HPDE6-E6E7 (cell line): ENCODE measurements around the gene GALM.
"Not testable (repeated sequence)": the region's sequence is repeated elsewhere in the genome, so short reads cannot be mapped to it uniquely, and the experiment has no call there.

ENCODE experiments used
- DNase-seq: peaks from one replicate; pipeline ENCODE4 v3.0.0; 2011; ENCODE audit warnings: missing footprints; ENCODE audit errors: extremely low spot score

The GALM gene

GRCh38 chr2:38680868-38681267 is 15.0 kb downstream of the GALM start:
- not testable (repeated sequence) for DNase-seq

DNA sequence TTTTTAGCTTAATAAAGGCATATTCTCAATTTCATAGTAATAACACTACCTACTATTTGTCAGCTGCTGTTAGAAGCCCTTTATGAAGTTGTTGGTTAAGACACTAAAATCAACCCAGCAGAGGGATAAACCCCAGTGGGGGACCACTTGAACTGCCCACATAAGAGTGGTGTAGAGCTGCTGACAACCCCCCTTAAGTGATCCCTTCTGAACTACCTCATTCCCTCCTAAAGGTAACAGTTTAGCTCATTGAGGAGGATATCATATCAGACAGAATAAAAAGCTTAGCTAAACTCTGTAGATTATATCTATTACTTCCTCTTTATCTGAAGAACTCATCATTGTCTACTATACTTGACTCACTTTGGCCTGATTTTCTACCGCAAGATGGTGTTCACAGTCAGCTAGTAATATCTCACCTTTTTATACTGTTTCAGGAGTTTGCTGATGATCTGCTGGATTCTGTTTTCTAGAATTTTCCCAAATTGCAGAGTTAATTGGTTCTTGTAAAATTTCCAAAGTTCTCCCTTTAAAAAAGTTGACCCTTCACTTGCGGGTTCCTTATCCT is 16.2 kb downstream of the GALM start:
- no peak for DNase-seq

DNA sequence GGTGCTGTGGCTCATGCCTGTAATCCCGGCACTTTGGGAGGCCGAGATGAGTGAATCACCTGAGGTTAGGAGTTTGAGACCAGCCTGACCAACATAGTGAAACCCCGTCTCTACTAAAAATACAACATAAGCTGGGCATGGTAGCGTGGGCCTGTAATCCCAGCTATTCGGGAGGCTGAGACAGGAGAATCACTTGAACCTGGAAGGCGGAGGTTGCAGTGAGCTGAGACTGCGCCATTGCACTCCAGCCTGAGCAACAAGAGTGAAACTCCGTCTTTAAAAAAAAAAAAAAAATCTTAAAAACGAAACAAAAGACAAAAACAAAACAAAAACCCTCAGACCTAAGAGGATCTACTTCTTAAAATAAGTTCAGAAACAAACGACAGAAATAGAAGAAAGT is 16.7 kb downstream of the GALM start:
- DNase-seq, result not testable (repeated sequence)

DNA sequence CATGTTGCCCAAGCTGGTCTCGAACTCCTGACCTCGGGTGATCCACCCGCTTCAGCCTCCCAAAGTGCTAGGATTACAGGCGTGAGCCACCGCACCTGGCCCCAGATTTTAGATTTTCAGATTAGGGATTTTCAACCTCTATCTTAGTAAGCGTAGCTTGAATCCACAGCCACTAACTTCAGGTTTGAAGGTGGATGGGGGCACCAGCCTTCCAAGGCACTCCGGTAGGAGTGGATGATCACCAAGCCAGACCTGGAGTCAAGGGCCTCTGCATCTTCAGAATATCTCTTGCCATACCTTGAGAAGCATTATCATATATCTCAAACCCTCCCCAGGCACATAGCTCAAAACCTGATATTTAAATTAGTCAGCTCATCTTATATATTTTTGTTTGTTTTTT is 17.9 kb downstream of the GALM start:
- no peak for DNase-seq

DNA sequence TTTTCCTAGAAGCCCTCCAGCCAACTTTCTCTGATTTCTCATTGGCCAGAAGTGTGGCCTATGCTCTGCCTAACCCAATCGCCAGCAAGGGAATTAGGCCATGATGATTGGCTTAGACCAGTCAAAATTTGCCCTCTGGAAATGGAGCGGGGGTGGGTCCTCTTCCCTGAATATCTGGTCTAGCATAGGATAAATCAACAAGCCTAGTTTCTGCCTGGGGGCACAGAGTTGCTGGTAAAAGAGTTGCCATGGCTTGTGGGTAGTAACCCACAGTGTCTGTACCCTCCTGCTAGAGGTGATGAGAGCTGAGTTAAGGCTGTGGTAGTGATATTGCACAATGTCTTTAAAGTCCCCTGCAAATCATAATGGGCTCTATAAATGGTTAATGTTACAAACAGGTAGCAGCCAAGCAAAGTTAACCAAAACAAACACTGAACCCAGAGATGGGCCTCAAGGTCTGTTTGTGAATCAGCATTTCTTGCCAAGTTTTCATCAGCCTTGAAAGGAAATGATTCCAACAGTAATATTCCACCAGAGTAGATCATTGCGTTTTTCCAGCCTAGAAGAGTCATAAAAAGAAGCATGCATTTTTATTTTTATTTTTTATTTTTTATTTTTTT is 19.3 kb downstream of the GALM start:
- no peak for DNase-seq

DNA sequence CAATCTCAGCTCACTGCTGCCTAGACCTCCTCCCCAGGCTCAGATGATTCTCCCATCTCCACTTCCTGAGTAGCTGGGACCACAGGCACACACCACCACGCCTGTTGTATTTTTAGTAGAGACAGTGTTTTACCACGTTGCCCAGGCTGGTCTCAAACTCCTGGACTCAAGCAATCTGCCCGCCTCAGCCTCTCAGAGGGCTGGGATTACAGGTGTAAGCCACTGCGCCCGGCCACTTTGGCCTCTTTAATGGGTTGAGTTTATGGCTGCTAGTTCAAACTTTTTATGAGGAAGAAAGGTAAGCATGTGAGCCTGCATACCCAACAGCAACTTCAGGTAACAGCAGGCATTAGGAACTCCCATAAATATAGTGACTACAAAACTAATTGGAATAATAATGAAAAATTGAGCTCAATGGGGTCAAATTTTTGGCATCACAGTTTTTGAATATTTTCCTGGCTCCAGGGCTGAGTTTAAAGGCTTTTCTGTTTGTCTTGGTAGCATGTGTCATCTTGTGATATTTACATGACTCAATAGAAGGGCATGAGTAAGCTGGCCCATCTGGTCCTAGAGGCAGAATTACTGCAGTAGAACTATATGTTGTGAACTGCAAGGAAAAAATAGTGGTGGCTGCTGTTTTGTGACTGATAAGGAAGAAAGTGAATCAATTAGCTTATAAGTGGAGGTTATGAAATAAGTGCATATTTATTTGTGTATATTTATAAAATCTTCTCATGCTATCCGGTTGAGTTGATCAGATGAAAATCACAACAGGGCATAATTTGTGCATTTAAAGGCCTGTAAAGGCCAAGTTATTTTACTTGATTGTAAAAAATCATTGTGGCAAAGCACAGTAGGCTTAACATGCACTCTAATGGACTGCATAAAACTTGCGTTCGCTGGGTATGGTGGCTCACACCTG is 24.8 kb downstream of the GALM start:
- DNase-seq, result peak; percentile 94

- no peak for DNase-seq
Observed at GRCh38 chr2:38691994-38692393, 26.1 kb downstream of the GALM start.

- peak; percentile 54 for DNase-seq
Observed at GRCh38 chr2:38692636-38693318, 26.9 kb downstream of the GALM start.

DNA sequence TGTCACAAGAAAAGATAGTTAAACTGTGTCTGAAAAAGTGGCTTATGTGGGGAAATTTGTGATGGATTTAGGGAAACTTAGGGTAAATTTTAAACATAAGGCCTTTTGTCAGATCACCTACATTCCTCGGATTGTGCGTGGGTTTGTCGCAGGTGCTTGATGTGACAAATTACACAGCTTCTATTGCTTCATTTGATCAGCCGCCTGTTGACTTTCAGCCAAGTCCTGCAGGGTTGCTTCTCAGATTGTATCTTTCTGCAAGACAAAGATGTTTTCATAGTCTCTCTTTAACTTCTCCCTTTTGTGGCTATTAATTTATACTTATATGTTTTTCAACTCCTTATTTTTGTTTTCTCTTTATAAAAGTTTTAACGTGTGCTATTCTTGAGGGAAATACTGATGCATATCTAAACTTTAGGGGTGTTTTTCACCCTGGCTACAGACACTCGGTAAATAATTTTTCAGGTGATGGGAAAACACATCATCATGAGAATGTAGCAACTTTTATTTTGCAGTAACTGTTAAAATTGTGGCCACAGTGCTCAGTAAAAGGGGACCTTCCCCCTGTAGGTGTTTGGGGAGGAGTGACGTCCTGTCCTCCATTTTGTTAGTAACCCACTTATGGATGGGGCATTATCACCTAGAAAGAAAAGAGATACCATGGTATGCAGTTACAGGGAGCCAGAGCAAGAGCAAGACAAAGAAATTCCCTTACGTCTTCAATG is 31.4 kb downstream of the GALM start:
- DNase-seq, result no peak

GRCh38 chr2:38698467-38699003 is 32.6 kb downstream of the GALM start:
- no peak for DNase-seq

GRCh38 chr2:38700113-38700785 is 34.3 kb downstream of the GALM start:
- no peak for DNase-seq

DNA sequence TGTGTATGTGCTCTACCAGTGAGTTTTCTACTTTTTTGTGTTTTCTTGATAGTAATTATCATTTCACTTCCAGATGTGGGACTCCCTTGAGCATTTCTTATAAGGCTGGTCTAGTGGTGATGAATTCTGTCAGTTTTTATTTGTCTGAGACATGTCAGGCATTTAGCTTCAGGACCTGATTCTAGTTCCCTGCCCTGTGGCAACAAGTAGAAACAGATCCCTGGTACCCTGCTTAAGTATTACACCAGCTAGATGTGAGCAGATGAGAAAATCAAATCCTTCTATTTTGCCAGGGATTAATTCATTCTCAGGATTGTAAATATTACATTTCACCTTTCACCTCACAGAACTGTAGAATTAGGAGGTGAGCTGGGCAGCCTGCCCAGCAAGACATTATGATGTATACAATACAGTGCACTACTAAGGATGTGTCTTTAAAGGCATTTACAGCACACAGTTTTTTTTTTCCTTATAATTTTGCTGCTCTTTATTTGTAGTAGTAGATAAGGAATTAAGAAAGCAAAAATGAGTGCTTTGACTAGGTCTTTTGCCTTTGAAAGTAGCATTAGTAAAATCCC is 35.1 kb downstream of the GALM start:
- no peak for DNase-seq

DNA sequence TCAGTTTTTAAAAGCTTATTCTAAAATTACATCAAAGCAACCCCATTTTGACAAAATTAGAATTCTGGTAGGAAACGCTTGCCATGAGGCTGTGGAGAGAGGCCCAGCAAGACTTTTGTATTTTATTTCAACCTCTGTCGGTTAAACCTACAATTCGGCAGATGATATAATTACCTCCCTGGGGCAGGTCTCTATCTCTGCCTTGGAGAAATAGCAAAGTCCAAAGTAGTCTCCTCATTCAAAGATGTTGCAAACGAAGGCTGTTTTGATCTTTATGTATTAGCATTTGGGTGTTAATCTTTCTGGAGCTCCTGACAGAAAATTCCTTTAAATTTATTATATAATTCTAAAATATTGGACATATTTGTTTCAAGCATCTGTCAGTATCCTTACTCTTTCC is 35.6 kb downstream of the GALM start:
- DNase-seq, result no peak

DNA sequence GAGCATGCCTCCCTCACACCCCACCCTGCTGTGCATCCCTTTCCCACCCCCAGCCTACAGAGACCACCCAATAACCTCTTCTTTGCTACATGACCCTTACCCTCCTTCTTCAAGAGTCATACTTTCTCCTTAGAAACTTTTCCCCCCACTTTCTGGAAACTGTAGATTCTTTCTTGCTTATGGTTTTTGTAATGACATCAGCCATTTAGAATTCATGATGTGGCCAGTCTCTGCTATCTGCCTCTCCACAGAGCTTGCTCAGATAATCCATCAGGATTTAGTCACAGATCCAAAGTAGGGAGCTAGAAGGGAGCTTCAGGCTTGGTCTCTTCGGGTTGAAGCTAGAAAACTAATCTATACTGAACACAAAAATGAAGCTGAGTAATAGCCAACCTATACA is 36.5 kb downstream of the GALM start:
- DNase-seq, result no peak

- DNase-seq, result not testable (repeated sequence)
Observed at GRCh38 chr2:38703336-38703735, 37.4 kb downstream of the GALM start.

GRCh38 chr2:38704664-38705063 is 38.8 kb downstream of the GALM start:
- no peak for DNase-seq

GRCh38 chr2:38706846-38707345 is 41.0 kb downstream of the GALM start:
- no peak for DNase-seq

DNA sequence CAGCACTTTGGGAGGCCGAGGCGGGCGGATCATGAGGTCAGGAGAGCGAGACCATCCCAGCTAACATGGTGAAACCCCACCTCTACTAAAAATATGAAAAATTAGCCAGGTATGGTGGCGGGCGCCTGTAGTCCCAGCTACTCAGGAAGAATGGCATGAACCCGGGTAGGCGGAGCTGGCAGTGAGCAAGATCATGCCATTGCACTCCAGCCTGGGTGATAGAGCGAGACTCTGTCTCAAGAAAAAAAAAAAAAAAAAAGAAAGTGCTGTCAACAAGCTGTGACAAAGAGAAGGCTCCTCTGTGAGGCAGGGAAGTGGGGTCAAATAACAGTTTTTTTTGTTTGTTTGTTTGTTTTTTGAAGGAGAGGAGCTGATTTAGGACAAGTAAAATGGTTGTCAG is 42.6 kb downstream of the GALM start:
- not testable (repeated sequence) for DNase-seq

- DNase-seq, result no peak
Observed at GRCh38 chr2:38708900-38709566, 43.1 kb downstream of the GALM start.
